Stimulated activated CD4-positive, alpha-beta T cell treated with anti-CD3 and anti-CD28 coated beads, Interleukin-15, amount 100 ng/mL, for 24 hours (primary cell): ENCODE data around the gene CDK14.

ENCODE experiments used
- DNase-seq: peaks from one replicate; pipeline ENCODE4 v3.0.0-alpha.2; 2020

The CDK14 gene

GRCh38 chr7:91031757-91032156 is 435.6 kb downstream of the CDK14 start:
- no peak for DNase-seq

GRCh38 chr7:91033574-91033973 is 437.5 kb downstream of the CDK14 start:
- no peak for DNase-seq

- peak; percentile 29 for DNase-seq
Observed at GRCh38 chr7:91034459-91035368, 438.6 kb downstream of the CDK14 start.

GRCh38 chr7:91039033-91039432 is 442.9 kb downstream of the CDK14 start:
- DNase-seq: no peak

GRCh38 chr7:91041141-91041540 is 445.0 kb downstream of the CDK14 start:
- no peak for DNase-seq

- DNase-seq: no peak
Observed at GRCh38 chr7:91041901-91042484, 445.9 kb downstream of the CDK14 start.

GRCh38 chr7:91043186-91043585 is 447.1 kb downstream of the CDK14 start:
- no peak for DNase-seq

- no peak for DNase-seq
Observed at GRCh38 chr7:91043924-91044645, 448.0 kb downstream of the CDK14 start.

GRCh38 chr7:91045606-91046005 is 449.5 kb downstream of the CDK14 start:
- DNase-seq: no peak

GRCh38 chr7:91046322-91047089 is 450.4 kb downstream of the CDK14 start:
- no peak for DNase-seq

- no peak for DNase-seq
Observed at GRCh38 chr7:91047636-91048035, 451.5 kb downstream of the CDK14 start.

GRCh38 chr7:91050677-91051076 is 454.6 kb downstream of the CDK14 start:
- DNase-seq: no peak

GRCh38 chr7:91051966-91052365 is 455.8 kb downstream of the CDK14 start:
- no peak for DNase-seq

- DNase-seq: no peak
Observed at GRCh38 chr7:91054374-91054773, 458.3 kb downstream of the CDK14 start.

GRCh38 chr7:91055219-91055618 is 459.1 kb downstream of the CDK14 start:
- no peak for DNase-seq

- DNase-seq: no peak
Observed at GRCh38 chr7:91062713-91063112, 466.6 kb downstream of the CDK14 start.

GRCh38 chr7:91064052-91064451 is 467.9 kb downstream of the CDK14 start:
- no peak for DNase-seq

- DNase-seq: no peak
Observed at GRCh38 chr7:91064938-91065337, 468.8 kb downstream of the CDK14 start.

GRCh38 chr7:91066627-91067026 is 470.5 kb downstream of the CDK14 start:
- no peak for DNase-seq

- no peak for DNase-seq
Observed at GRCh38 chr7:91067242-91067641, 471.1 kb downstream of the CDK14 start.

GRCh38 chr7:91068136-91068795 is 472.1 kb downstream of the CDK14 start:
- no peak for DNase-seq

GRCh38 chr7:91069146-91069545 is 473.0 kb downstream of the CDK14 start:
- DNase-seq: no peak
